GM18502 (cell line): ENCODE data around the gene MYLIP.

Source experiments
- ATAC-seq: cut with Tn5 transposase; IDR thresholded peaks from one replicate; pipeline ENCODE4 v1.9.1; 2021; ENCODE audit warnings: mild to moderate bottlenecking; ENCODE audit not compliant: unreplicated experiment, poor library complexity

The MYLIP gene

GRCh38 chr6:16136621-16137450, 8.0 kb downstream of the MYLIP start:
- ATAC-seq: no peak

- ATAC-seq: no peak
Measured at GRCh38 chr6:16137451-16137801, 8.5 kb downstream of the MYLIP start.

- no peak for ATAC-seq
Measured at GRCh38 chr6:16139556-16139955, 10.7 kb downstream of the MYLIP start.

GRCh38 chr6:16140607-16141006, 11.7 kb downstream of the MYLIP start:
- ATAC-seq: no peak

GRCh38 chr6:16141514-16141913, 12.6 kb downstream of the MYLIP start:
- ATAC-seq: no peak

GRCh38 chr6:16145038-16145437, 16.2 kb downstream of the MYLIP start:
- no peak for ATAC-seq

GRCh38 chr6:16146028-16146427, 17.1 kb downstream of the MYLIP start:
- no peak for ATAC-seq

GRCh38 chr6:16146527-16146955, 17.7 kb downstream of the MYLIP start:
- no peak for ATAC-seq

- no peak for ATAC-seq
Measured at GRCh38 chr6:16148498-16148897, 19.6 kb downstream of the MYLIP start.

GRCh38 chr6:16149305-16149704, 20.4 kb downstream of the MYLIP start:
- no peak for ATAC-seq

- ATAC-seq: no peak
Measured at GRCh38 chr6:16150098-16150497, 21.2 kb downstream of the MYLIP start.

GRCh38 chr6:16153211-16153820, 24.4 kb downstream of the MYLIP start:
- ATAC-seq: no peak

- no peak for ATAC-seq
Measured at GRCh38 chr6:16154904-16155303, 26.0 kb downstream of the MYLIP start.

- ATAC-seq: no peak
Measured at GRCh38 chr6:16157492-16157891, 28.6 kb downstream of the MYLIP start.

- no peak for ATAC-seq
Measured at GRCh38 chr6:16157909-16158308, 29.0 kb downstream of the MYLIP start.

- ATAC-seq: no peak
Measured at GRCh38 chr6:16158943-16159557, 30.2 kb downstream of the MYLIP start.

- no peak for ATAC-seq
Measured at GRCh38 chr6:16160794-16161193, 31.9 kb downstream of the MYLIP start.

- no peak for ATAC-seq
Measured at GRCh38 chr6:16162003-16162402, 33.1 kb downstream of the MYLIP start.

- ATAC-seq: no peak
Measured at GRCh38 chr6:16163066-16163465, 34.2 kb downstream of the MYLIP start.

- no peak for ATAC-seq
Measured at GRCh38 chr6:16163535-16164300, 34.8 kb downstream of the MYLIP start.

GRCh38 chr6:16165641-16166040, 36.8 kb downstream of the MYLIP start:
- no peak for ATAC-seq
